Measurements from ENCODE around the gene SLC22A15.

The SLC22A15 gene

DNA sequence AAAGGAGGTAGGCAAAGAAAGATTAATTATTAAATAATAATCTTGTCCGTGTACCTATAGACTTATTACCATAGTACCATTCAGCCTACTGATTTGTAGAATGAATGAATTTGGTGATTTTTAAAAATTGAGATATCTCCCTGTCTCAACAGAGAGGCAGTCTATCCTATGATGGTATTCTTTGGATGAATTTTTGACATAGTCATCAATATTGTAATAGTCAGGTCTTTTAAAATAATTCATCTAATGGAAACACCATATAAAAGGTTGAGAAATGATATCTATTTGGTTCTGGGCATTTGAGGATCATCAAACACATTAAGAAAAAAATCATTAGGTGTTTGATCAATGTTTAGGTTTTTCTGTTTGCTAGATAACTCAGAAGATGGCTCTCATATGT lies 99.3 kb downstream of the SLC22A15 start:
- peaks cover 0 to 34% of the 10 kb centered on the region in 2 experiments for H3K36me3 ChIP-seq (ENCODE audit: control insufficient read depth in 1 of 2, insufficient read depth in 2 of 2, low read depth in 1 of 2, low read length in 2 of 2)

GRCh38 chr1:116075990-116076389 lies 99.7 kb downstream of the SLC22A15 start:
- no peak overlapping the region for H3K14ac ChIP-seq (ENCODE audit: low read length in 2 of 2)
- no peak overlapping the region for H3K4me3 ChIP-seq (ENCODE audit: insufficient read depth in 1 of 2, low read depth in 1 of 2, low read length in 2 of 2)
- H4K91ac ChIP-seq (ENCODE audit: low read length), result no peak overlapping the region
- WGBS, result 97% methylated on average over 2 of the region's 4 CpGs
- no peak overlapping the region for H3K9ac ChIP-seq (ENCODE audit: low read length)
- H3K79me1 ChIP-seq (replicated peaks; ENCODE audit: low read length, poor library complexity, severe bottlenecking), result no peaks in the 10 kb centered on the region
- no peaks in the 10 kb centered on the region for H3K4me1 ChIP-seq (ENCODE audit: control insufficient read depth, insufficient read depth, low read depth, low read length)
- peak overlapping the region; percentile 43 for H3K27ac ChIP-seq (ENCODE audit: low read length, poor library complexity, severe bottlenecking)
- H3K18ac ChIP-seq (ENCODE audit: low read depth in 1 of 2, low read length in 2 of 2), result no peak overlapping the region
- H3K9me3 ChIP-seq (ENCODE audit: control insufficient read depth, low read length), result no peaks in the 10 kb centered on the region
- no peak overlapping the region for H2BK5ac ChIP-seq (ENCODE audit: low read depth, low read length, poor library complexity, severe bottlenecking)
- no peak overlapping the region for H3K23ac ChIP-seq (ENCODE audit: low read length in 2 of 2)
- H4K8ac ChIP-seq (ENCODE audit: low read length), result no peak overlapping the region
- H3K36me3 ChIP-seq (ENCODE audit: control insufficient read depth in 1 of 2, insufficient read depth in 2 of 2, low read depth in 1 of 2, low read length in 2 of 2), result peaks cover 0 to 30% of the 10 kb centered on the region in 2 experiments
- no peak overlapping the region for H2BK12ac ChIP-seq (ENCODE audit: low read length in 2 of 2)
- DNase-seq, result no peak
- H2BK15ac ChIP-seq (ENCODE audit: low read depth, poor library complexity, severe bottlenecking), result no peak overlapping the region
- no peak overlapping the region for H2BK120ac ChIP-seq (ENCODE audit: low read depth, low read length)
- H2AK5ac ChIP-seq (ENCODE audit: low read length, severe bottlenecking), result no peak overlapping the region
- H2AFZ ChIP-seq (ENCODE audit: low read depth, low read length), result no peak overlapping the region
- no peak overlapping the region for H3K4me2 ChIP-seq (ENCODE audit: low read length, poor library complexity, severe bottlenecking)
- H3K27me3 ChIP-seq (ENCODE audit: control insufficient read depth in 1 of 2, insufficient read depth in 1 of 2, low read length in 2 of 2), result no peaks in the 10 kb centered on the region
- H3K4ac ChIP-seq (ENCODE audit: low read depth in 1 of 2, low read length in 2 of 2), result no peak overlapping the region

More for the DNA sequence above, 99.3 kb downstream of the SLC22A15 start:
- Histone ChIP-seq H2BK12ac (ENCODE audit: low read length in 2 of 2) (no peak overlapping the region), H3K79me1 (replicated peaks; ENCODE audit: low read length, poor library complexity, severe bottlenecking) (no peaks in the 10 kb centered on the region), H2BK15ac (ENCODE audit: low read depth, poor library complexity, severe bottlenecking) (no peak overlapping the region), H3K9ac (ENCODE audit: low read length) (no peak overlapping the region), H2AK5ac (ENCODE audit: low read length, severe bottlenecking) (no peak overlapping the region), H3K14ac (ENCODE audit: low read length in 2 of 2) (no peak overlapping the region), H2AFZ (ENCODE audit: low read depth, low read length) (no peak overlapping the region), H4K8ac (ENCODE audit: low read length) (no peak overlapping the region), H4K91ac (ENCODE audit: low read length) (no peak overlapping the region), H3K18ac (ENCODE audit: low read depth in 1 of 2, low read length in 2 of 2) (no peak overlapping the region), H3K23ac (ENCODE audit: low read length in 2 of 2) (no peak overlapping the region), H3K27ac (ENCODE audit: low read length, poor library complexity, severe bottlenecking) (peak overlapping the region; percentile 43), H3K27me3 (ENCODE audit: control insufficient read depth in 1 of 2, insufficient read depth in 1 of 2, low read length in 2 of 2) (no peaks in the 10 kb centered on the region), H3K9me3 (ENCODE audit: control insufficient read depth, low read length) (no peaks in the 10 kb centered on the region), H2BK5ac (ENCODE audit: low read depth, low read length, poor library complexity, severe bottlenecking) (no peak overlapping the region), H3K4ac (ENCODE audit: low read depth in 1 of 2, low read length in 2 of 2) (no peak overlapping the region), H3K4me3 (ENCODE audit: insufficient read depth in 1 of 2, low read depth in 1 of 2, low read length in 2 of 2) (no peak overlapping the region), H3K4me2 (ENCODE audit: low read length, poor library complexity, severe bottlenecking) (no peak overlapping the region), H2BK120ac (ENCODE audit: low read depth, low read length) (no peak overlapping the region), H3K4me1 (ENCODE audit: control insufficient read depth, insufficient read depth, low read depth, low read length) (no peaks in the 10 kb centered on the region)
- DNase-seq, result no peak
- no CpG with 5 or more reads among the region's 1 CpG for WGBS

DNA sequence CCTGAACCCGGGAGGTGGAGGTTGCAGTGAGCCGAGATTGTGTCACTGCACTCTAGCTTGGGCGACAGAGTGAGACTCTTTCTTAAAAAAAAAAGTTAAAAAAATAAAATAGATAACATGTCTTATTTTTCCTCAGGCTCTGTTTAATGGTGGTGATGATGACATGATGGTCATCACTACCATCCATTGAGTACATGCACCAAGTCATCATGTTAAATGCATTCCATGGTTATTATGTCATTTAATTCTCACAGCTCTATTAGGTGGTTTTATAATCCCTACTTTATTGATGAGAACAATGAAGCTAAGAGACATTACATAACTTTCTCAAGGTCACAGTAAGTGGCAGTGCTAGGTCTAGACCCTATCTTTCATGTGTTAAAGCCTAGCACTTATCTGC lies 100.5 kb downstream of the SLC22A15 start:
- Histone ChIP-seq H3K4me3 (ENCODE audit: insufficient read depth in 1 of 2, low read depth in 1 of 2, low read length in 2 of 2) (no peak overlapping the region), H3K79me1 (replicated peaks; ENCODE audit: low read length, poor library complexity, severe bottlenecking) (no peaks in the 10 kb centered on the region), H3K4me2 (ENCODE audit: low read length, poor library complexity, severe bottlenecking) (no peak overlapping the region), H2AFZ (ENCODE audit: low read depth, low read length) (no peak overlapping the region), H3K9ac (ENCODE audit: low read length) (no peak overlapping the region), H3K9me3 (ENCODE audit: control insufficient read depth, low read length) (no peaks in the 10 kb centered on the region), H3K27me3 (ENCODE audit: control insufficient read depth in 1 of 2, insufficient read depth in 1 of 2, low read length in 2 of 2) (no peaks in the 10 kb centered on the region), H3K27ac (ENCODE audit: low read length, poor library complexity, severe bottlenecking) (no peak overlapping the region), H3K4ac (ENCODE audit: low read depth in 1 of 2, low read length in 2 of 2) (no peak overlapping the region), H3K18ac (ENCODE audit: low read depth in 1 of 2, low read length in 2 of 2) (no peak overlapping the region), H2BK12ac (ENCODE audit: low read length in 2 of 2) (no peak overlapping the region), H2BK15ac (ENCODE audit: low read depth, poor library complexity, severe bottlenecking) (no peak overlapping the region), H3K36me3 (ENCODE audit: control insufficient read depth in 1 of 2, insufficient read depth in 2 of 2, low read depth in 1 of 2, low read length in 2 of 2) (peaks cover 0 to 28% of the 10 kb centered on the region in 2 experiments), H4K8ac (ENCODE audit: low read length) (no peak overlapping the region), H4K91ac (ENCODE audit: low read length) (no peak overlapping the region), H3K14ac (ENCODE audit: low read length in 2 of 2) (no peak overlapping the region), H2BK5ac (ENCODE audit: low read depth, low read length, poor library complexity, severe bottlenecking) (no peak overlapping the region), H3K23ac (ENCODE audit: low read length in 2 of 2) (no peak overlapping the region), H2AK5ac (ENCODE audit: low read length, severe bottlenecking) (no peak overlapping the region), H3K4me1 (ENCODE audit: control insufficient read depth, insufficient read depth, low read depth, low read length) (no peaks in the 10 kb centered on the region), H2BK120ac (ENCODE audit: low read depth, low read length) (no peak overlapping the region)
- DNase-seq, result no peak
- 80% methylated on average over 1 of the region's 3 CpGs for WGBS

DNA sequence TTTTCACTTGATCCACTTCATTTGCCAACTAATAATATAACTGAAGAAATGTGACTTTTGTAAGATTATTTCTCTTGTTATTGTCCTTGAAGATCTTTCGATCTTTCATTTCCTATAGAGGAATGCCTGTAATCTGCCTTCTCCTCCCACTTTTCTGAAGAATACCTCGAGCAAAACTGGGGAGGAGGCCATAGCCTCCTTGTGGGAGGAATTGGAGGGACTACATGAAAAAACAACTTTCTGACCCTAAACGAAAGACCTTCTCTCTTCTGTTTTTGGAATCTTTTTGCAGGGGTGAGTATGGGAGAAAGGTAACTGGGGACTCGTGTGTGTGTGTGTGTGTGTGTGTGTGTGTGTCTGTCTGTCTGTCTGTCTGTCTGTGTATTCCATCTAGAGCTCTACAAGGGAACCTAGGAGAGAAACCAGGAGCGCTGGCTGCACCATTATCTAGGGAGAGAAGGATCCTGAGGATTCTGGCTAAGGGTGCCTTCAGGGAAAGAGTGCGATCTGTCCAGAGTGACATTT lies 102.4 kb downstream of the SLC22A15 start:
- WGBS, result 80% methylated on average over 3 of the region's 6 CpGs
- Histone ChIP-seq H3K4me3 (ENCODE audit: insufficient read depth in 1 of 2, low read depth in 1 of 2, low read length in 2 of 2) (no peak overlapping the region), H3K79me1 (replicated peaks; ENCODE audit: low read length, poor library complexity, severe bottlenecking) (no peaks in the 10 kb centered on the region), H3K27me3 (ENCODE audit: control insufficient read depth in 1 of 2, insufficient read depth in 1 of 2, low read length in 2 of 2) (no peaks in the 10 kb centered on the region), H2BK5ac (ENCODE audit: low read depth, low read length, poor library complexity, severe bottlenecking) (no peak overlapping the region), H3K4ac (ENCODE audit: low read depth in 1 of 2, low read length in 2 of 2) (no peak overlapping the region), H3K27ac (ENCODE audit: low read length, poor library complexity, severe bottlenecking) (no peak overlapping the region), H3K9ac (ENCODE audit: low read length) (no peak overlapping the region), H2BK15ac (ENCODE audit: low read depth, poor library complexity, severe bottlenecking) (no peak overlapping the region), H3K4me2 (ENCODE audit: low read length, poor library complexity, severe bottlenecking) (no peak overlapping the region), H4K91ac (ENCODE audit: low read length) (no peak overlapping the region), H3K14ac (ENCODE audit: low read length in 2 of 2) (no peak overlapping the region), H3K4me1 (ENCODE audit: control insufficient read depth, insufficient read depth, low read depth, low read length) (no peaks in the 10 kb centered on the region), H2AFZ (ENCODE audit: low read depth, low read length) (no peak overlapping the region), H2BK120ac (ENCODE audit: low read depth, low read length) (no peak overlapping the region), H4K8ac (ENCODE audit: low read length) (no peak overlapping the region), H2AK5ac (ENCODE audit: low read length, severe bottlenecking) (no peak overlapping the region), H3K18ac (ENCODE audit: low read depth in 1 of 2, low read length in 2 of 2) (no peak overlapping the region), H3K23ac (ENCODE audit: low read length in 2 of 2) (no peak overlapping the region), H2BK12ac (ENCODE audit: low read length in 2 of 2) (no peak overlapping the region), H3K9me3 (ENCODE audit: control insufficient read depth, low read length) (no peaks in the 10 kb centered on the region), H3K36me3 (ENCODE audit: control insufficient read depth in 1 of 2, insufficient read depth in 2 of 2, low read depth in 1 of 2, low read length in 2 of 2) (peaks cover 0 to 14% of the 10 kb centered on the region in 2 experiments)
- no peak for DNase-seq

Data from mesenchymal stem cell (in vitro differentiated cells and primary cell).